GM19099 (cell line): ENCODE measurements around the gene FCHSD2.

Source experiments
- POLR2A ChIP-seq: IDR thresholded peaks from 3 replicates; pipeline ENCODE4 v1.6.1; 2011; ENCODE audit warnings: low read depth; ENCODE audit not compliant: insufficient read length; ENCODE audit errors: extremely low read depth

Gene FCHSD2

DNA sequence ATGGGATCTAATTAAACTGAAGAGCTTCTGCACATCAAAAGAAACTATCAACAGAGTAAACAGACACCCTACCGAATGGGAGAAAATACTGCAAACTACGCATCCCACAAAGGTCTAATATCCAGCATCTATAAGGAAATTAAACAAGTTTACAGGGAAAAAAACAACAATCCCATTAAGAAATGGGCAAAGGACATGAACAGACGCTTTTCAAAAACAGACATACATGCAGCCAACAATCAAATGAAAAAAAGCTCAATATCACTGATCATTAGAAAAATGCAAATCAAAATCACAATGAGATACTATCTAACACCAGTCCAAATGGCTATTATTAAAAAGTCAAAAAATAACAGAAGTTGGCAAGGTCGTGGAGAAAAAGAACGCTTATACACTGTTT, 117.5 kb downstream of the FCHSD2 start:
- TF ChIP-seq POLR2A = no peak

DNA sequence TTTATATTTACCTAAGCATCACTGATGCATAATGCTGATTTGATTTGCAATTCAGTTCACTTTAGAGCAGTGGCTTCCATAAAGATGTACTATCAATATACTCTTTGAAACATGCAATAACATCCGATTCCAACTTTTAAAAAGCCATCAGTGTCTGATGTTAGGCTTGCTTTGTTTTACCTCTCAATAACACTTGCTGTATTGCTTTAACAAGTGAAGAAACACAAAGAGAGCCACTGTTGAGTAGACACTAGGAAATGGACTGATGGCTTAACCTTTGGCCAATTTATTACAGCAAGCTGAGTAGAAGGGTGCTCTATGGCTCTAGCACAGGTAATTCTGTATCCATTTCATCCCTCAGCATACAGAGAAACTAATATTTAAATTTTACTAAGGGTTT, 122.1 kb downstream of the FCHSD2 start:
- no peak for TF ChIP-seq POLR2A

DNA sequence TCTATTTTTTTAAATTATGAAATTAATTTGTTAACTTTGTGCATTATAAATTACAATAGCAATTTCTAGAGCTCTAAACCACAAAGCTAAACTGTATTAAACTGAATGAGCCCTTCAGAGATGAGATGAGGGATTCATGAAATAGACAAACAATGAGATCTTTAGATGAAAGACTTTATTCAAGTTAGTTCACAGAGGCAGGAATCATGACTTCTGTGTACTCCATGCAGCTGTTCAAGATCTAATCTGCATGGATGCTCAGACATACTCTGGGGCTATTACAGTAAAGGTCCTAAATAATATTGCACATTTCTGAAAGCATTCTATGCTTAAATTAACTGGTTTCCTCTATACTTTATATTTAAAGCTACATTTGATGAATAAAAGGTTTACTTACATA, 122.7 kb downstream of the FCHSD2 start:
- TF ChIP-seq POLR2A = no peak

DNA sequence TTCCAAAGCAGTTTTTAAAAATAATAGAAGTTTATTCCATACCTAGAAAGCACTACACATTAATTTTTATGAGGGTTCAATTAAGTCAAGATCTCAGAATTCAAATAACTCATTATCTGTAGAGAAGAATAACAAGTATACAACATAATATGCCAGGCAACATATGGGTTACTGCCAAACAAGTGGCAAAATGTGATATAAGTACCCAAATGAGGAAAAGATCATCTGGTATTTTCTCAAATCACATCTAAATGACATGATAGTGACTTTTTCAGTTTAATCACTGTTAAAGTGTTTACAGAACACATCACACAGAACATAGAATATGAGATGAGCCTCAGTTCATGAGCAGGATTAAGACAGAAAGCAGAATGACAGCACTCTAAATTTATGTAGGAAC, 123.3 kb downstream of the FCHSD2 start:
- no peak for TF ChIP-seq POLR2A

DNA sequence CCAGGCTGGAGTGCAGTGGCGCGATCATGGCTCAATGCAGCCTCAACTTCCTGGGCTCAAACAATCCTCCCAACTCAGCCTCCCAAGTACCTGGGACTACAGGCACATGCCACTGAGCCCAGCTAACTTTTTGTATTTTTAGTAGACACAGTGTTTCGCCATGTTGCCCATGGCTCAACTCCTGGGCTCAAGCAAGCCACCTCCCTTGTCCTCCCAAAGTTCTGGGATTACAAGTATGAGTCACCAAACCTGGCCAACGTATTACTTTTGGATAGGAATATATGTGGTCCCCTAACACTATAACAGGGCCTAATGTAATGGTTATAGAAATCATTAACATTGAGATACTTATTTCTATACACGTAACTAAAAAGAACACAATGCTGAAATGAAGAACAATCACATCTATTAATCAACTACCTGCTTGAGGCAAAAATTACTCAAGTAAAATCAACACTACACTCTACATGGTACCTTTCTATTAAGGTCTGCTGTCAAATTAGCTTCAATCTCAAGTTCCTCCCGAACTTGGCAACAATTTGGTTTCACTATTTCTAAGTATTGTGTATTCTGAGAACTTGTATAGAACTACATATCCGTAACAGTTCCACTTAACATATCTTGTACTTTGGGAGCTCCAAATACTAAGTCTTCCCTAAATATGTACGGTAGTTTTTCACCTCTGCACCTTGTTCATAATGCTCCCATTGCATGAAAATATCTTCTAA, 124.9 kb downstream of the FCHSD2 start:
- TF ChIP-seq POLR2A = no peak

DNA sequence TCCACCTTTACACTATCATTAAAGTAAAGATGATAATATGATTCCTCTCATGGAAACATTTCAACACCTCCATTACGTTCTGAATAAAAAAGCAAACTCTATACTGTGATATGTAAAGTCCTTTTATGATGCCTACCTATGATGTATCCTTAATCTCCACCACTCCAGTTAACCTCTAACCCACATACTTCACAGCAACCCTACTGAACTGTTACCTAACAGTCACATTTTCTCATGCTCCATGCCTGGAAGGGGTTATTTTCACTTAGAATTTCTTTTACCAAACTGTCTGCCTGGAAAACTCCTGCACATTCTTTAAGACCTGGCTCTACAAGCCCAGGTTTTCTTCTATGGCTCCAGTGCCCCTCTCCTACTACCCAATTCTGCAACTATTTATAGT, 129.1 kb downstream of the FCHSD2 start:
- no peak for TF ChIP-seq POLR2A

DNA sequence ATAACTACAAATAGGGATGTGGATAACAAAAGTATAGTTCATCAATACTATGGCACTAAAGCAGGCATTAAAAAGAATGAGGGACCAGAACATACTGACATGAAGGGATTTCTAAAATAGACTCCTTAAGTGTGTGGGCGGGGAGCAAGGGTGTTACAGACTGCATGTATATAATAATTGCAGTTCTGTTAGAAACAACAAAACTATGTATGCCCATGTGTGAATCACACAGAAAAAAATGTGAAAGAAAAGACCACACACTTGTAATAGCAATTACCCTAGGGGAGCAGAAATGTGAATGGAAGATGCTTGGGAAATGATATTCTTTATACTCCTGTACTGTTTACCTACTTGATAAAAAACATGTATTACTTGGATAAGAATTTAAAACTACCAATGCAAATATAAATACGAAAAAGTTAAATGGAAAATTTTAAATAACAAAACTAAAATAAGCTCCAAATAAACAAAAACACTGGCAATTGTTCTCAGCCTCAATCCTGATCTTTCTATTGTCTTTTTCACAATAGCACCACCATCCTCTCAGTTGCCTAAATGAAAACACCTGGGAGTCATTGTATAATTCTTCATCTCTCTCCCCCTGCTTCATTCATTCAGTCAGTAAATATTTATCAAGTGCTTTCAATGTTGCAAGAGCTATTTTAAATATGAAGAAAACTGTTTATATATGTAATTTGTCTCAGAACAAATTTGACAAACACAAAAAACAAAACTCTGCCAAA, 129.8 kb downstream of the FCHSD2 start:
- TF ChIP-seq POLR2A = no peak

DNA sequence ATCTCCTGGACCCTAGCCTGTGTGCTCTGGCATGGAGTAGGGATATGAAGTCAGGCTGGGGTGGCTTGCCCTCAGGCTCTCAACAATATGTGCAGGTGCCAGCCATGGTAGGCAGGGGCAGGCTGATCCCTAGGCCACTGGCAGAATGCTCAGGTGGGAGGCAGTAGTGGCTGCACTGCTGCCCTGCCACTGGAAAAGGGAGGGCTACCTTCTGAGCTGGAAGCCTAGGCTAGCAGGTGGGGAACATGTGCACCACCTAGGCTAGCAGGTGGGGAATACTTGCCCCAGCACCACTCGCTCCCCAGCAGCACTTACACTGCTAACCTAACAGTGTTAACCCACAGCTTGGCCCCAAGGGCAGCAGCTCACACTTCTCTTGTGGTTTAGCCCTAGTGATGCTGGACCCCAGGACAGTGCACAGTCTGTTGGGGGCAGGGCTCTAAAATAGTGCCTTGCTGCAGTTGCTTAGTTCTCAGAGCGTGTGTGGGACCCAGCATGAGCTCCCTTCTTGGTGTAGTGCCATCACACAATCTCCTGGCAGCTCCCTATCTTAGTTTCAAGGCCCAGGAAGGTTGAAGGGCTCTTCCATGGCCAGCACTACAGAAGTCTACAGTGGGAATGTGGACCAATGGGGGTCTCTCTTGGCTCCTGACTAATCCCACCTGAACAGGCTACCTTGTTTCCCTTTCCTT, 130.8 kb downstream of the FCHSD2 start:
- TF ChIP-seq POLR2A = no peak

DNA sequence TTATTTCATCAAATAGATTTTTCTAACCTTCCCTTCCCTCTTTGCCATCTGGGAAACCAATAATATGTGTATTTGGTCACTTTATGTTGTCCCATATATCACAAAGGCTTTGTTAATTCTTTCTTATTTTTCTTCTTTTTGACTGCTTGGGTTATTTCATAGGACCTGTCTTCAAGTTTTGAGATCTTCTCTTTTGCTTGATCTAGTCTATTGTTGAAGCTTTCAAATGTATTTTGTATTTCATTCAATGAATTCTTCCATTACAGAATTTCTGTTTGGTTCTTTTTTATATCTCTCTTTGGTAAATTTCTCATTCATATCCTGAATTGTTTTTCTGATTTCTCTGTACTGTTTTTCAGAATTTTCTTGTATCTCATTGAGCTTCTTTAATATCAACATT, 132.1 kb downstream of the FCHSD2 start:
- TF ChIP-seq POLR2A = no peak

DNA sequence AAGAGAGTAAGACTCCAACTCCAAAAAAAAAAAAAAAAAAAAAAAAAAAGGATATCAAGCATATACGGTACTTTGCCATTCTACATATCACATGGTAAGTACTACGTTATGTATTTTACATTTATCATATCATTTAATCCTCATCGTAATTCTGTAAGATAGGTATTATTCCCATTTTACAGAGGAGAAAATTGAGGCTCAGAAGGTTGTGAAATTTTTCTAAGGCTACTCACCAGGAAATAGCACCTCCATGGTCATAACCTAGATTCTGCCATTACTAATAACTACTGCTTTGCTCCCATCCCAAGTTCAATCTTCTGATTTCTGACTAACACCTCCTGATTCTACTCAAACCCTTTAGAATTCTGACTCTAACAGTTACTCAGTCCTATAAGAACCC, 138.0 kb downstream of the FCHSD2 start:
- TF ChIP-seq POLR2A = no peak

DNA sequence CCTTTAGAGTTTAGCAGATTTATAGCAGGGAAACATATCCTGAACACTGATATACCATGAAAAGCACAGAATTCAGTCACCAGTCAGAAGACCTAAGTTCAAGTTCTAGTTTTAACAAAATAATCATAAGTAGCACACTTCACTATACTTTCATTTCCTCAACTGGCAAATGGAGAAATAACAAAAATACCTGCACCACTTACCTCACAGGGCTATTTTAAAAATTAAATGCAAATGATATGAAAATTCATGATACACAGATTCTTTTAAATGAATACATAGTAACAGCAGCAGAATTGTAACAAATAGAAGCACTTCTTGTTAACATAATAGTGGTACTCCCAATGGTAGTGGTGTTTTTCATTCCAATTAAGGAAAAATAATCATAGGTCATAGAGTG, 139.0 kb downstream of the FCHSD2 start:
- no peak for TF ChIP-seq POLR2A

DNA sequence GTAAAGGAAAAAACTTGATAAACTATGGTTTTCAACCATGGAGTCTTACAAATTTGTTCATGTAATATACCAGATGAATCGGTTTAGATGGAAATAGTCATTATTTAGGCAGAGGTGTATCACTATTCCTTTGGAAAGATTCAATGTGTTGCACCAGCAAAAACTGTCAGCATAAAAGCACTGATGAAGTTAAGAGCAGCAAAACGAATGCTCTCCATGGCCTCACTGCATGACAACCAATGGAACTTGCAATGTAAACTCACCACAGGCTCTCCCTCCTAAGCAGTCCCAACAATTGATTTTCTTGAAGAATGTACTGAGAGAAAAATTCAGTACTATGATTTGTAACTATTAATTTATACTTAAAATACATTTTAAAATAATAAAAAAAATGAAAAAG, 139.9 kb downstream of the FCHSD2 start:
- no peak for TF ChIP-seq POLR2A

DNA sequence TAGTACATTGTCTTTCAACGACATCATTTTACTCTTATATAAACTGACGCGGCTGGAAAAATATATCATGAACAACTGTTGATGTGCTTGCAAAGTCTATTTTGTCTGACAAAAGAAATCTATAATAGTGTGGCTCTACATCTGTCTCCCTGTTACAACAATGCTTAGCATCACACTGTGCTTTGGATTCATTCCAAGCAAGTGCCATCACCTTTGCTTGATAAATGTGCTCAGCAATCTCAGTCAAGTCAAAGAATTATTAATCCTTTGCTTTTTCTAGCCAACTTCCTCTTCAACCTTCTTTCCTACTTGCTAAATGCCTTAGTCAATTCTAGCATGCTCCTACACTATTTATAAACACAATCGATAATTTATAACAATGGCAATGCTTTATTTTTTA, 140.5 kb downstream of the FCHSD2 start:
- no peak for TF ChIP-seq POLR2A

DNA sequence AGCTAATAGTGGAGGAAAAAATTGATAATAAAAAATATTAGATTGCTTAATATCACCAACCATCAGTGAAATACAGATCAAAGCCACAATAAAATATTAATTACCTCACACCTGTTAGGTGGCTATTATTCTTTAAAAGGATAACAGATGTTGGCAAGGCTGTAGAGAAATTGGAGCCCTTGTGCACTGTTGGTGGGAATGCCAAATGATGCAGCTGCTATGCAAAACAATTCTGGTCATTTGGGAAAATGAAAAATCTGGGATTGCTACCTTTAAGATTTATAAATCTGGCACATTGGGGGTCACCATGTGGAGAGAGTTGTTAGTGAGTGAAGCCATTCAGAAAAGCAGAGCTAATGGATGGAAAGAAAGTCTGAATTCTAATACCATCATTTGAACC, 143.4 kb downstream of the FCHSD2 start:
- TF ChIP-seq POLR2A = no peak

DNA sequence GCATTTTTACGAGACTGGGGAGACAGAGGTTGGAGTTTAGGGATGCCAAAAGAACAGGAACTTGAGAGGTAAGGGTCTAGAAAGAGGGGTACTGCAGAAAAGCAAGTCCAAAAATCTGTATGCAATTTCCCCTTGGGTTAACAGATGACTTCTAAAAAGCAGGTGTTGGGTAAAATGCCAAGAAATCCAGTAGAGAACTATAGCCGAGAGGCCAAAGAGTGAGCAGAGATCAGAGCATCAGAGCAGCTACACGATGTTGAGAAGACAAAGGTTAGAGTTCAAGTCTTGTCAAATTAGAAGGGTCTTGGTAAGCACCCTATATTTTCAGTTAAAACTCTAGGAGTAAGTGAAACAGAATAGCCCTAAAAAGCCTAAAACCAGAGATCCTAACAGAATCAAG, 145.2 kb downstream of the FCHSD2 start:
- TF ChIP-seq POLR2A = no peak

DNA sequence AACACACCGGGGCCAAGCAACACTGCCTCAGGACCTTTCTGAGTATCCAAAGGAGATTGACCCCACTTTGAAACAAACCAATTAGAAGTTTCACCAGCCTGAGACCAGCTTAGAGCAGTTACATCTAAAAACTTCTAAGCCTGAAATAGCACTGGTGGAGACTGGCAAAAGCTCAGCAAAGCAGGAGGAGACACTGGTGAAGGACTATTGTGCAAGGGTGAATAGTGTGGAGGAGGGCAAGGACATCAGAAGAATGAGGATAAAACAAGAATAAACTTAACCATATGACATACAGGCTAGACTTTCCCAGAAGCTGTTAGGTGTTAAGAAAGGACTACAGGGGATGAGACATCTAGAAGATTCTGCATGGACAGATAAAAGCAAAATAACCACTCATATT, 152.4 kb downstream of the FCHSD2 start:
- no peak for TF ChIP-seq POLR2A
